A549 (cell line): ENCODE data around the gene GNL2. TPM values are rescaled to one million over a fixed set of nuclear protein-coding genes. Genes with fewer than 3 reads are reported as not detected.

ENCODE experiments used
- ATAC-seq, 2 experiments: fragments of 200-7000 bp in 1 of 2; fragments of >200 bp in 1 of 2; cut with Nextera tagmentation in 1 of 2; cut with Tn5 transposase in 1 of 2; 3 replicates each; pipeline versions ENCODE4 v1.8.0 to v1.9.1; 2018 to 2020; ENCODE audit warnings: mild to moderate bottlenecking in 1 of 2, moderate library complexity in 1 of 2
- CTCF ChIA-PET: fragments of 300-600 bp; sonication (Branson Sonifier 250); formaldehyde crosslinking; extraction: SDS; loops from one replicate; lab custom pipeline; 2021; ENCODE audit warnings: antibody characterized with exemption, inconsistent platforms; lab: Yijun Ruan, JAX
- POLR2A ChIA-PET: fragments of 350-600 bp; formaldehyde crosslinking; extraction: SDS; loops from one replicate; lab custom pipeline; 2021; ENCODE audit warnings: antibody characterized with exemption, inconsistent platforms; lab: Yijun Ruan, JAX
- DNase-seq, 2 experiments: peaks; one replicate each; pipeline versions ENCODE4 v3.0.0 to v3.0.0-alpha.2; 2011 to 2016; ENCODE audit warnings: low read depth in 1 of 2, low spot score in 1 of 2
- FAIRE-seq: peaks from 2 replicates; lab custom pipeline; 2011; peaks lifted over from hg19 to GRCh38; lab: Jason Lieb, UNC
- H3K27ac ChIP-seq, 2 experiments: fragments of >200 bp; sonication (Bioruptor Twin); formaldehyde crosslinking; 3 replicates each; pipeline ENCODE4 v1.5.1; 2016 to 2017
- H3K4me1 ChIP-seq: fragments of >200 bp; sonication (Bioruptor Twin); formaldehyde crosslinking; 3 replicates; pipeline ENCODE4 v1.6.1; 2016
- H3K4me2 ChIP-seq: fragments of >200 bp; sonication (Bioruptor Twin); formaldehyde crosslinking; 3 replicates; pipeline ENCODE4 v1.6.1; 2016
- H3K4me3 ChIP-seq: fragments of >200 bp; sonication (Bioruptor Twin); formaldehyde crosslinking; 3 replicates; pipeline ENCODE4 v1.5.1; 2016
- H3K9me3 ChIP-seq: fragments of >200 bp; sonication (Bioruptor Twin); formaldehyde crosslinking; 3 replicates; pipeline ENCODE4 v1.6.1; 2016
- CBX2 ChIP-seq: fragments of 200-600 bp; sonication (generic); IDR thresholded peaks from 2 replicates; pipeline ENCODE4 v1.6.1; 2016; ENCODE audit warnings: low read depth, mild to moderate bottlenecking, borderline replicate concordance
- CHD2 ChIP-seq: fragments of 150-350 bp; IDR thresholded peaks from 2 replicates; pipeline ENCODE4 v1.6.1; 2014; ENCODE audit warnings: low read length; ENCODE audit not compliant: partially characterized antibody
- CHD4 ChIP-seq: fragments of 200-600 bp; sonication (generic); IDR thresholded peaks from 2 replicates; pipeline ENCODE4 v1.6.1; 2016; ENCODE audit warnings: antibody characterized with exemption, mild to moderate bottlenecking, borderline replicate concordance
- FOSB ChIP-seq: fragments of 250-450 bp; sonication (Bioruptor Pico); IDR thresholded peaks from 2 replicates; pipeline ENCODE4 v1.5.0; 2020; ENCODE audit warnings: mild to moderate bottlenecking, moderate library complexity
- HOXB13 ChIP-seq: fragments of 250-450 bp; sonication (Bioruptor Pico); IDR thresholded peaks from 2 replicates; pipeline ENCODE4 v1.5.0; 2020; ENCODE audit warnings: low read depth, mild to moderate bottlenecking, moderate library complexity
- JUN ChIP-seq, 2 experiments: fragments of >200 bp; sonication (Bioruptor Twin); formaldehyde crosslinking; IDR thresholded peaks; 2 replicates in 1 of 2; 3 replicates in 1 of 2; pipeline ENCODE4 v1.6.1; 2016 to 2017
- KDM5A ChIP-seq: fragments of 200-600 bp; sonication (generic); IDR thresholded peaks from 2 replicates; pipeline ENCODE4 v1.6.1; 2016; ENCODE audit warnings: antibody characterized with exemption, mild to moderate bottlenecking
- MAZ ChIP-seq: fragments of 150-350 bp; IDR thresholded peaks from 2 replicates; pipeline ENCODE4 v1.6.1; 2014; ENCODE audit warnings: antibody characterized with exemption, low read depth, low read length, borderline replicate concordance
- MYC ChIP-seq: IDR thresholded peaks from 2 replicates; pipeline ENCODE4 v1.6.1; 2012; ENCODE audit warnings: mild to moderate bottlenecking, inconsistent platforms, low read length, improper control_type of control experiment, borderline replicate concordance
- RARB ChIP-seq: fragments of 250-450 bp; sonication (Bioruptor Pico); IDR thresholded peaks from 2 replicates; pipeline ENCODE4 v1.8.0; 2021; ENCODE audit warnings: mild to moderate bottlenecking, moderate library complexity
- ZFP36 ChIP-seq: fragments of 450-650 bp; IDR thresholded peaks from 2 replicates; pipeline ENCODE4 v1.6.1; 2014; ENCODE audit warnings: borderline replicate concordance; ENCODE audit not compliant: partially characterized antibody
- WGBS: methylation state at CpG from one replicate; pipeline ENCODE4 v1.1.6; 2017; ENCODE audit errors: missing lambda C conversion rate; 5-methylcytosine and 5-hydroxymethylcytosine counted together
- polyA plus RNA-seq, 4 experiments: library from polyadenylated mRNA; depleted of rRNA in 3 of 4; stranded (reverse); fragments of >200 nt; fragmentation: RNase III in 1 of 4; extraction: RNeasy Plus Mini Kit Qiagen cat#74134 plus additional on column Dnase treatment in 1 of 4; gene quantifications; 2 replicates in 3 of 4; 3 replicates in 1 of 4; pipeline ENCODE4 v1.2.3, GENCODE V29; 2011 to 2017
- TF ChIP-seq, protein P1 (sequence below): fragments of >200 bp; sonication (Bioruptor Twin); formaldehyde crosslinking; IDR thresholded peaks from 3 replicates; pipeline ENCODE4 v1.5.1; 2016
- TF ChIP-seq, protein P2 (sequence below): fragments of 150-350 bp; IDR thresholded peaks from 2 replicates; pipeline ENCODE4 v1.6.1; 2014; ENCODE audit warnings: low read depth, mild to moderate bottlenecking, low read length
- TF ChIP-seq, protein P3 (sequence below): fragments of >200 bp; sonication (Bioruptor Twin); formaldehyde crosslinking; IDR thresholded peaks from 2 replicates; pipeline ENCODE4 v1.6.1; 2016
- TF ChIP-seq, protein P4 (sequence below): IDR thresholded peaks from 2 replicates; pipeline ENCODE4 v1.6.1; 2012
- TF ChIP-seq, protein P5 (sequence below): fragments of 450-650 bp; IDR thresholded peaks from 2 replicates; pipeline ENCODE4 v1.6.1; 2014; ENCODE audit warnings: antibody characterized with exemption
- TF ChIP-seq, protein P6 (sequence below): IDR thresholded peaks from 2 replicates; pipeline ENCODE4 v1.6.1; 2012; ENCODE audit warnings: low read depth, borderline replicate concordance

Gene GNL2
- polyA plus RNA-seq, 2 of the 4 experiments (the other 2 are of a cell fraction), result 50.1 to 69.2 TPM

DNA sequence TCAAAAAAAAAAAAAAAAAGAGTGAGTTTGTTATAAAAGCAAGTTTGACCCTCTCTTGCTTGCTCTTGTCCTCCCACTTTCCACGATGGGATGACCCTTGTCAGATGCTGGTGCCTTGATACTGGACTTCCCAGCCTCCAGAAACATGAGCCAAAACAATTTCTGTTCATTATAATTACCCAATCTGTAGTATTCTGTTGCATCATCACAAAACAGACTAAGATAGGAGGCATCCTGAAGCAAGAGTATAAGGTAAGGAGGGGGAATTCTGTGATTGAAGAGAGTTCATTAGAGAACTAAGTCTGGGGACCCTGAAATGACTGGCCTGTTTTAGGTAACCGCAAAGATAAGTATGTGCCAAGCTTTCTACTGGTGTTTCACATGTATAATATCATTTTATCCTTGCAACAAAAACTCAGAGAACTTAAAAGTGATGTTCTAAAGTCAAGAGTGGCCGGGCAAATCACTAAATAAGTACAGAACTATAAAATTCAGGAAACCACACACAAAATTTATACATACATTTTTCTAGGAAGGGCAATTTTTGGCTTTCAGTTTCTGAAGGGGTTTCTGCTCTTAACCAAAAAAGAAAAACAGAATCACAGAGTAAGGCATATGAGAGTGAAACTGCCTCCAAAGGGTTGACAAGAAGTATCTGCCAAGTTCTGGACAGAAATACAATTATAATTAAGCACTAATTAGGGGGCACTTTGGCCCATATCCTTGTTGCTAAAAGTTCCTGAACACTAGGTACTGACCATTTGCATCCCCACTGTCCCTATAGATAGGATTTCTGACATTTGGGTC is 25.0 kb downstream of the GNL2 start:
- FAIRE-seq, result no peak
- POLR2A ChIA-PET, result no interaction called here
- no peaks in the 10 kb centered on the region for H3K4me1 ChIP-seq
- H3K27ac ChIP-seq, result no peak overlapping the region
- no peak overlapping the region for H3K4me3 ChIP-seq
- DNase-seq, result no peak
- H3K4me2 ChIP-seq, result no peak overlapping the region
- 94% methylated on average over 3 of the region's 3 CpGs for WGBS
- TF ChIP-seq CBX2 (no peak), ZFP36 (no peak)
- TF ChIP-seq, protein P1, sequence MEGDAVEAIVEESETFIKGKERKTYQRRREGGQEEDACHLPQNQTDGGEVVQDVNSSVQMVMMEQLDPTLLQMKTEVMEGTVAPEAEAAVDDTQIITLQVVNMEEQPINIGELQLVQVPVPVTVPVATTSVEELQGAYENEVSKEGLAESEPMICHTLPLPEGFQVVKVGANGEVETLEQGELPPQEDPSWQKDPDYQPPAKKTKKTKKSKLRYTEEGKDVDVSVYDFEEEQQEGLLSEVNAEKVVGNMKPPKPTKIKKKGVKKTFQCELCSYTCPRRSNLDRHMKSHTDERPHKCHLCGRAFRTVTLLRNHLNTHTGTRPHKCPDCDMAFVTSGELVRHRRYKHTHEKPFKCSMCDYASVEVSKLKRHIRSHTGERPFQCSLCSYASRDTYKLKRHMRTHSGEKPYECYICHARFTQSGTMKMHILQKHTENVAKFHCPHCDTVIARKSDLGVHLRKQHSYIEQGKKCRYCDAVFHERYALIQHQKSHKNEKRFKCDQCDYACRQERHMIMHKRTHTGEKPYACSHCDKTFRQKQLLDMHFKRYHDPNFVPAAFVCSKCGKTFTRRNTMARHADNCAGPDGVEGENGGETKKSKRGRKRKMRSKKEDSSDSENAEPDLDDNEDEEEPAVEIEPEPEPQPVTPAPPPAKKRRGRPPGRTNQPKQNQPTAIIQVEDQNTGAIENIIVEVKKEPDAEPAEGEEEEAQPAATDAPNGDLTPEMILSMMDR, result no peak
- TF ChIP-seq, protein P2, sequence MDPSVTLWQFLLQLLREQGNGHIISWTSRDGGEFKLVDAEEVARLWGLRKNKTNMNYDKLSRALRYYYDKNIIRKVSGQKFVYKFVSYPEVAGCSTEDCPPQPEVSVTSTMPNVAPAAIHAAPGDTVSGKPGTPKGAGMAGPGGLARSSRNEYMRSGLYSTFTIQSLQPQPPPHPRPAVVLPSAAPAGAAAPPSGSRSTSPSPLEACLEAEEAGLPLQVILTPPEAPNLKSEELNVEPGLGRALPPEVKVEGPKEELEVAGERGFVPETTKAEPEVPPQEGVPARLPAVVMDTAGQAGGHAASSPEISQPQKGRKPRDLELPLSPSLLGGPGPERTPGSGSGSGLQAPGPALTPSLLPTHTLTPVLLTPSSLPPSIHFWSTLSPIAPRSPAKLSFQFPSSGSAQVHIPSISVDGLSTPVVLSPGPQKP, result no peak
- H3K9me3 ChIP-seq, result no peaks in the 10 kb centered on the region
- CTCF ChIA-PET, result no interaction called here
- ATAC-seq, result no peak

DNA sequence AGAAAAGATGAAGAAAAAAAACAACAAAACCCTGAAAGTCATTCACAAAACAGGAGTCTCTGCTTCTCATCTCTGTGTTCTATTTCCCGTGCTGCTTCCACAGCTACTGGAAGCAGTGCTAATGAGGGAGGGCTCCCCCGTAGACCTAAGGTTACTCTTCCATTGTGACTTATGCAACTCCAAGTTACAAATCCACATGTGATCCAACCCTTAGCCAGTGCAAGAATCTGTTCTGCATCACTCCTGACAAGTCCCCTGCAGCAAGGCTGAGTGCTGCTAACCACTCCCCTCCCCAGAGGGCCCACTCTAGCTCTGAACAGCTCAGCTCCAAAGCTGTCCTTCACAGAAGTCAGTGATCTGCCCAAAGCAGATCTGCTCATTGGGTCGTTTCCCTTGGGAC is 28.7 kb downstream of the GNL2 start:
- POLR2A ChIA-PET, result no interaction called here
- TF ChIP-seq KDM5A (no peak), FOSB (no peak), MAZ (no peak), RARB (CRISPR knock-in tag) (no peak), HOXB13 (CRISPR knock-in tag) (no peak), CHD4 (no peak), JUN (IDR thresholded peaks at IDR 0.05) (no peak), CHD2 (no peak), MYC (no peak)
- TF ChIP-seq, protein P1, result no peak
- TF ChIP-seq, protein P3, sequence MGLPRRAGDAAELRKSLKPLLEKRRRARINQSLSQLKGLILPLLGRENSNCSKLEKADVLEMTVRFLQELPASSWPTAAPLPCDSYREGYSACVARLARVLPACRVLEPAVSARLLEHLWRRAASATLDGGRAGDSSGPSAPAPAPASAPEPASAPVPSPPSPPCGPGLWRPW, result no peak
- TF ChIP-seq, protein P4, sequence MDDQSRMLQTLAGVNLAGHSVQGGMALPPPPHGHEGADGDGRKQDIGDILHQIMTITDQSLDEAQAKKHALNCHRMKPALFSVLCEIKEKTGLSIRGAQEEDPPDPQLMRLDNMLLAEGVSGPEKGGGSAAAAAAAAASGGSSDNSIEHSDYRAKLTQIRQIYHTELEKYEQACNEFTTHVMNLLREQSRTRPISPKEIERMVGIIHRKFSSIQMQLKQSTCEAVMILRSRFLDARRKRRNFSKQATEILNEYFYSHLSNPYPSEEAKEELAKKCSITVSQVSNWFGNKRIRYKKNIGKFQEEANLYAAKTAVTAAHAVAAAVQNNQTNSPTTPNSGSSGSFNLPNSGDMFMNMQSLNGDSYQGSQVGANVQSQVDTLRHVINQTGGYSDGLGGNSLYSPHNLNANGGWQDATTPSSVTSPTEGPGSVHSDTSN, result no peak
- TF ChIP-seq, protein P5, sequence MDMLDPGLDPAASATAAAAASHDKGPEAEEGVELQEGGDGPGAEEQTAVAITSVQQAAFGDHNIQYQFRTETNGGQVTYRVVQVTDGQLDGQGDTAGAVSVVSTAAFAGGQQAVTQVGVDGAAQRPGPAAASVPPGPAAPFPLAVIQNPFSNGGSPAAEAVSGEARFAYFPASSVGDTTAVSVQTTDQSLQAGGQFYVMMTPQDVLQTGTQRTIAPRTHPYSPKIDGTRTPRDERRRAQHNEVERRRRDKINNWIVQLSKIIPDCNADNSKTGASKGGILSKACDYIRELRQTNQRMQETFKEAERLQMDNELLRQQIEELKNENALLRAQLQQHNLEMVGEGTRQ, result no peak
- TF ChIP-seq, protein P6, sequence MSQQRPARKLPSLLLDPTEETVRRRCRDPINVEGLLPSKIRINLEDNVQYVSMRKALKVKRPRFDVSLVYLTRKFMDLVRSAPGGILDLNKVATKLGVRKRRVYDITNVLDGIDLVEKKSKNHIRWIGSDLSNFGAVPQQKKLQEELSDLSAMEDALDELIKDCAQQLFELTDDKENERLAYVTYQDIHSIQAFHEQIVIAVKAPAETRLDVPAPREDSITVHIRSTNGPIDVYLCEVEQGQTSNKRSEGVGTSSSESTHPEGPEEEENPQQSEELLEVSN, result no peak
- H3K4me3 ChIP-seq, result no peak overlapping the region
- ATAC-seq, result no peak
- no peaks in the 10 kb centered on the region for H3K9me3 ChIP-seq
- no peaks in the 10 kb centered on the region for H3K4me1 ChIP-seq
- no peak for DNase-seq
- CTCF ChIA-PET, result no interaction called here
- no peak for FAIRE-seq
- H3K27ac ChIP-seq, result no peak overlapping the region
- no peak overlapping the region for H3K4me2 ChIP-seq
- WGBS, result 85% methylated on average over 3 of the region's 3 CpGs
